Lung (tissue), 16 donors: ENCODE data around the gene MLANA. TPM values are rescaled to one million over a fixed set of nuclear protein-coding genes. Genes with fewer than 3 reads are reported as not detected.

Source experiments
- ATAC-seq: fragments of 200-7000 bp; cut with Tn5 transposase; one replicate; pipeline ENCODE4 v1.9.1; 2020; ENCODE audit warnings: moderate number of reproducible peaks; ENCODE audit not compliant: insufficient read depth, low FRiP score
- DNase-seq, 3 donors: peaks; one replicate each; pipeline ENCODE4 v3.0.0-alpha.2; 2013 to 2017
- H3K27ac ChIP-seq, 2 donors: one replicate each; pipeline ENCODE4 v1.5.1; 2013; ENCODE audit warnings: mild to moderate bottlenecking in 2 of 2, moderate library complexity in 2 of 2, control low read depth in 1 of 2, inconsistent platforms in 1 of 2, low read depth in 1 of 2, low read length in 1 of 2
- H3K27me3 ChIP-seq, 3 donors: one replicate each; pipeline ENCODE4 v1.5.1; 2013; ENCODE audit warnings: low read length in 2 of 3; ENCODE audit not compliant: control insufficient read depth in 3 of 3, insufficient read depth in 3 of 3
- H3K36me3 ChIP-seq, 4 donors: one replicate each; pipeline ENCODE4 v1.5.1; 2013; ENCODE audit warnings: low read length in 4 of 4, mild to moderate bottlenecking in 1 of 4, moderate library complexity in 1 of 4; ENCODE audit not compliant: control insufficient read depth in 4 of 4, insufficient read depth in 4 of 4
- H3K4me1 ChIP-seq, 5 donors: one replicate each; pipeline ENCODE4 v1.5.1; 2013; ENCODE audit warnings: low read length in 5 of 5, mild to moderate bottlenecking in 2 of 5, moderate library complexity in 1 of 5; ENCODE audit not compliant: control insufficient read depth in 5 of 5, insufficient read depth in 5 of 5
- H3K4me3 ChIP-seq: one replicate; pipeline ENCODE4 v1.5.1; 2013; ENCODE audit warnings: mild to moderate bottlenecking, control low read depth, moderate library complexity
- H3K9ac ChIP-seq, 2 donors: one replicate each; pipeline ENCODE4 v1.5.1; 2013; ENCODE audit warnings: low read length in 2 of 2, control low read depth in 1 of 2; ENCODE audit not compliant: insufficient read depth in 1 of 2
- H3K9me3 ChIP-seq, 4 donors: one replicate each; pipeline ENCODE4 v1.5.1; 2013; ENCODE audit warnings: low read length in 3 of 4, mild to moderate bottlenecking in 1 of 4, moderate library complexity in 1 of 4; ENCODE audit not compliant: control insufficient read depth in 4 of 4, insufficient read depth in 3 of 4
- CTCF ChIP-seq: IDR thresholded peaks from 2 replicates; pipeline ENCODE4 v1.5.1; 2012; ENCODE audit warnings: mild to moderate bottlenecking; ENCODE audit errors: control extremely low read depth, extremely low read depth
- WGBS, 2 donors: extraction: QIAGEN DNeasy Blood & Tissue Kit; methylation state at CpG; one replicate each; pipeline ENCODE4 v1.1.7; 2013; 5-methylcytosine and 5-hydroxymethylcytosine counted together
- long read RNA-seq, 5 donors: transcript quantifications; one replicate each; lab custom pipeline, GENCODE V29; 2026
- polyA plus RNA-seq, 2 donors: library from polyadenylated mRNA; stranded (reverse); fragments of 200-250 nt; gene quantifications; one replicate each; pipeline ENCODE4 v1.2.1, GENCODE V29; 2013
- total RNA-seq, 2 donors: library from RNA; depleted of rRNA in 1 of 2; stranded (reverse); fragments of >200 nt in 1 of 2; gene quantifications; one replicate each; pipeline ENCODE4 v1.2.1, GENCODE V29; 2014 to 2021
- donor health status: control.
- donor health status: control.
- donor health status: Bipolar disorder and iron deficiency.
- donor health status: healthy.
- donor health status: DM: yes; HTN: yes; CAD: no.

The MLANA gene
- not detected for total RNA-seq
- not detected for polyA plus RNA-seq
- long read RNA-seq, donor 1, partial matches to known transcripts = 86 of 86 reads
- long read RNA-seq, donor 1, other reads (novel, unspliced or antisense) = 0 of 86 reads
- long read RNA-seq, donor 2 = 0 reads
- long read RNA-seq, donor 3 = 0 reads
- long read RNA-seq, donor 4 = 0 reads
- long read RNA-seq, donor 5 = 0 reads

GRCh38 chr9:5890641-5891040 lies at the start of gene MLANA:
Gene MLANA, plus strand, starts transcription at chr9:5890889. Its CDS starts 1,586 bp downstream, at chr9:5892475.
- no peaks in the 10 kb centered on the region for H3K4me1 ChIP-seq
- H3K9me3 ChIP-seq = no peaks in the 10 kb centered on the region
- no peak within 1 kb of the TSS for H3K9ac ChIP-seq
- H3K4me3 ChIP-seq = no peak within 1 kb of the TSS
- no peak for TF ChIP-seq CTCF
- DNase-seq = no peak
- H3K36me3 ChIP-seq = no peaks in the 10 kb centered on the region
- WGBS, 2 donors = 94 to 95% methylated on average over 9 of the region's 9 CpGs
- H3K27ac ChIP-seq = no peak within 1 kb of the TSS
- H3K27me3 ChIP-seq = no peaks in the 10 kb centered on the region
- no peak for ATAC-seq

GRCh38 chr9:5841771-5842573 lies 48.7 kb upstream of the MLANA start:
- Histone ChIP-seq H3K27ac (no peak overlapping the region), H3K9ac (no peak overlapping the region), H3K4me1 (peaks cover 0 to 14% (median 4%) of the 10 kb centered on the region in 5 donors)

GRCh38 chr9:5842929-5843793 lies 47.5 kb upstream of the MLANA start:
- no peak overlapping the region for H3K4me3 ChIP-seq
- peak in 2 of 3 donors; percentile 10 to 16 for DNase-seq
- H3K9ac ChIP-seq = no peak overlapping the region
- H3K36me3 ChIP-seq = no peaks in the 10 kb centered on the region
- ATAC-seq = no peak
- H3K27me3 ChIP-seq = no peaks in the 10 kb centered on the region
- peaks cover 0 to 14% (median 4%) of the 10 kb centered on the region in 5 donors for H3K4me1 ChIP-seq
- H3K9me3 ChIP-seq = no peaks in the 10 kb centered on the region
- peak overlapping the region in 1 of 2 donors; percentile 26 for H3K27ac ChIP-seq
- TF ChIP-seq CTCF = no peak
- 50 to 62% methylated on average over 5 of the region's 5 CpGs for whole genome bisulfite sequencing, 2 donors

More at GRCh38 chr9:5841771-5842573, 48.7 kb upstream of the MLANA start:
- Histone ChIP-seq H3K9me3 (no peaks in the 10 kb centered on the region), H3K4me3 (no peak overlapping the region), H3K36me3 (no peaks in the 10 kb centered on the region), H3K27me3 (no peaks in the 10 kb centered on the region)
- DNase-seq (no peak), ATAC-seq (no peak)
- WGBS, 2 donors = 57 to 75% methylated on average over 12 of the region's 12 CpGs
- TF ChIP-seq CTCF = no peak
